22Rv1 (cell line): ENCODE measurements around the gene MAP3K10.

ENCODE experiments used
- ZFX ChIP-seq: fragments of 450-650 bp; IDR thresholded peaks from 2 replicates; pipeline ENCODE4 v1.6.1; 2017; ENCODE audit warnings: antibody characterized with exemption, borderline replicate concordance
- TF ChIP-seq, protein P1 (sequence below): fragments of 450-650 bp; IDR thresholded peaks from 2 replicates; pipeline ENCODE4 v1.5.1; 2017; ENCODE audit warnings: mild to moderate bottlenecking

DNA sequence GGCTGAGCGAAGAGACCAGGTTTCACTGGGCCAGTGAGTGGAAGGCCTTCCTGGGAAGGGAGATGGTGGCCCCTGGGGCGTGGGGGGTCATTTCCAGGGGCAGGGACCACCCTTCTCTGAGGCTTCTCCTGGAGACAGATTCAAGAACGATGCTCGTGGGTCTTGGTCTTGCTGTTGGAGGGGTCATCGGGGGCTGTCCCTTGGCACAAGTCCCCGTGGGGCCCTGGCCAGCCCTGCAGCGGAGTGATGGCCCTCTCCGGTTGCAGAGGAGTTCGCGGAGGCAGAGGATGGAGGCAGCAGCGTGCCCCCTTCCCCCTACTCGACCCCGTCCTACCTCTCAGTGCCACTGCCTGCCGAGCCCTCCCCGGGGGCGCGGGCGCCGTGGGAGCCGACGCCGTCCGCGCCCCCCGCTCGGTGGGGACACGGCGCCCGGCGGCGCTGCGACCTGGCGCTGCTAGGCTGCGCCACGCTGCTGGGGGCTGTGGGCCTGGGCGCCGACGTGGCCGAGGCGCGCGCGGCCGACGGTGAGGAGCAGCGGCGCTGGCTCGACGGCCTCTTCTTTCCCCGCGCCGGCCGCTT, 22.1 kb downstream of the MAP3K10 start:
- TF ChIP-seq, protein P1, sequence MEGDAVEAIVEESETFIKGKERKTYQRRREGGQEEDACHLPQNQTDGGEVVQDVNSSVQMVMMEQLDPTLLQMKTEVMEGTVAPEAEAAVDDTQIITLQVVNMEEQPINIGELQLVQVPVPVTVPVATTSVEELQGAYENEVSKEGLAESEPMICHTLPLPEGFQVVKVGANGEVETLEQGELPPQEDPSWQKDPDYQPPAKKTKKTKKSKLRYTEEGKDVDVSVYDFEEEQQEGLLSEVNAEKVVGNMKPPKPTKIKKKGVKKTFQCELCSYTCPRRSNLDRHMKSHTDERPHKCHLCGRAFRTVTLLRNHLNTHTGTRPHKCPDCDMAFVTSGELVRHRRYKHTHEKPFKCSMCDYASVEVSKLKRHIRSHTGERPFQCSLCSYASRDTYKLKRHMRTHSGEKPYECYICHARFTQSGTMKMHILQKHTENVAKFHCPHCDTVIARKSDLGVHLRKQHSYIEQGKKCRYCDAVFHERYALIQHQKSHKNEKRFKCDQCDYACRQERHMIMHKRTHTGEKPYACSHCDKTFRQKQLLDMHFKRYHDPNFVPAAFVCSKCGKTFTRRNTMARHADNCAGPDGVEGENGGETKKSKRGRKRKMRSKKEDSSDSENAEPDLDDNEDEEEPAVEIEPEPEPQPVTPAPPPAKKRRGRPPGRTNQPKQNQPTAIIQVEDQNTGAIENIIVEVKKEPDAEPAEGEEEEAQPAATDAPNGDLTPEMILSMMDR = no peak
- no peak for TF ChIP-seq ZFX
